HepG2 (cell line): ENCODE results near the gene GH2.

Experiments used
- ARNTL ChIP-seq: sonication (generic); formaldehyde crosslinking; IDR thresholded peaks from 2 replicates; pipeline ENCODE4 v1.4.0; 2020; ENCODE audit warnings: mild to moderate bottlenecking, missing genetic modification reagents
- CEBPB ChIP-seq: IDR thresholded peaks from 2 replicates; pipeline ENCODE4 v1.6.1; 2011; ENCODE audit warnings: low read depth, low read length, improper control_type of control experiment, borderline replicate concordance
- CTCF ChIP-seq: sonication (generic); formaldehyde crosslinking; IDR thresholded peaks from 2 replicates; pipeline ENCODE4 v1.5.0; 2020; ENCODE audit warnings: mild to moderate bottlenecking, missing genetic modification reagents, moderate library complexity
- EZH2 ChIP-seq: conservative IDR thresholded peaks from 2 replicates; pipeline ENCODE4 v1.6.1; 2012; ENCODE audit warnings: mild to moderate bottlenecking, low read depth, low read length, moderate library complexity
- PAF1 ChIP-seq: IDR thresholded peaks from 2 replicates; pipeline ENCODE4 v1.6.1; 2016; ENCODE audit warnings: missing genetic modification reagents, missing compliant biosample characterization
- POLR2A ChIP-seq, 2 experiments: IDR thresholded peaks; 2 replicates each; pipeline ENCODE4 v1.6.1; 2011; ENCODE audit warnings: low read depth in 2 of 2, low read length in 2 of 2, mild to moderate bottlenecking in 1 of 2, moderate library complexity in 1 of 2; ENCODE audit not compliant: insufficient read depth in 1 of 2
- RAD21 ChIP-seq: fragments of 450-650 bp; formaldehyde crosslinking; IDR thresholded peaks from 2 replicates; pipeline ENCODE4 v1.5.0; 2020; ENCODE audit warnings: mild to moderate bottlenecking
- ZNF629 ChIP-seq: sonication (generic); formaldehyde crosslinking; conservative IDR thresholded peaks from 2 replicates; pipeline ENCODE4 v1.5.0; 2020; ENCODE audit warnings: missing genetic modification reagents

DNA sequence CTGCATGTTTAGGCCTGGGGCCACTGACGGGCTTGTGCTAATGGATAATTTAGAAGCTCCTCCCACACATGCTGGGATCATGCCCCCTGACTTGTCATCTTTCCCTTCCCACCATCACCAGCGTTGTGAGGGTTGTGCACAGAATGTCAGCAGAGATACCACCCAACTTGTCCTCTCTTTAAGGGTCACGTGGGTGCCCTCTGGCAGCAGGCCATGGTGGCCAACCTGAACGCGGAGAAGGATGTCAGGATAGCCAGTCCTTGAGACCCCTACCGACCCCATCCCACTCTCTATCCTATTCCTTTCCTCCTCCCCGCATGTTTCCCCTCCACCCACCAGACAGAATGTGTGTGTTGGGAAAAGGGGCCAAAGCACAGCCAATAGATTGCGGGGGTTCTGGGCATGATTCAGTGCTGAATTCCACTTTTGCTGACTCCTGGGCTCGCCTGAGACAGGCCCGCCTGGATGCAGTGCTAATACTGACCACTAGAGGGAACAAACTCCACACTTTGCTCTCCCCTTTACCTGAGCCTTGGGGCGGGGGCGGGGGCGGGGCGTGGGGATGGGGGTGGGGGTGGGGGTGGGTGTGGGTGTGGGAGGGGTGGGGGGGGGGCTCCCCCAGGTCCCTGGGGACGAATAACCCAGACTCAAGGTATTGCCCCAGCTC is at the start of gene GH2:
- TF ChIP-seq CTCF (CRISPR knock-in tag) (peak; percentile 60), ARNTL (no peak), ZNF629 (no peak), CEBPB (no peak), PAF1 (CRISPR knock-in tag) (no peak), POLR2A (IDR thresholded peaks at IDR 0.05; ENCODE audit: insufficient read depth in 1 of 2, low read depth in 2 of 2, low read length in 2 of 2) (no peak), EZH2 (no peak), RAD21 (CRISPR knock-in tag) (no peak)
